ENCODE results near the gene SLMAP.

The SLMAP gene, protein sequence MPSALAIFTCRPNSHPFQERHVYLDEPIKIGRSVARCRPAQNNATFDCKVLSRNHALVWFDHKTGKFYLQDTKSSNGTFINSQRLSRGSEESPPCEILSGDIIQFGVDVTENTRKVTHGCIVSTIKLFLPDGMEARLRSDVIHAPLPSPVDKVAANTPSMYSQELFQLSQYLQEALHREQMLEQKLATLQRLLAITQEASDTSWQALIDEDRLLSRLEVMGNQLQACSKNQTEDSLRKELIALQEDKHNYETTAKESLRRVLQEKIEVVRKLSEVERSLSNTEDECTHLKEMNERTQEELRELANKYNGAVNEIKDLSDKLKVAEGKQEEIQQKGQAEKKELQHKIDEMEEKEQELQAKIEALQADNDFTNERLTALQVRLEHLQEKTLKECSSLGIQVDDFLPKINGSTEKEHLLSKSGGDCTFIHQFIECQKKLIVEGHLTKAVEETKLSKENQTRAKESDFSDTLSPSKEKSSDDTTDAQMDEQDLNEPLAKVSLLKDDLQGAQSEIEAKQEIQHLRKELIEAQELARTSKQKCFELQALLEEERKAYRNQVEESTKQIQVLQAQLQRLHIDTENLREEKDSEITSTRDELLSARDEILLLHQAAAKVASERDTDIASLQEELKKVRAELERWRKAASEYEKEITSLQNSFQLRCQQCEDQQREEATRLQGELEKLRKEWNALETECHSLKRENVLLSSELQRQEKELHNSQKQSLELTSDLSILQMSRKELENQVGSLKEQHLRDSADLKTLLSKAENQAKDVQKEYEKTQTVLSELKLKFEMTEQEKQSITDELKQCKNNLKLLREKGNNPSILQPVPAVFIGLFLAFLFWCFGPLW

GRCh38 chr3:57755741-57756527, at the start of gene SLMAP:
Gene SLMAP, plus strand, starts transcription at chr3:57756309. Its CDS starts 1,343 bp downstream, at chr3:57757652.
- in situ Hi-C loops (cut with MboI; ENCODE audit: low sequenced_read_pairs): no loop called here

GRCh38 chr3:57706462-57706861, 49.6 kb upstream of the SLMAP start:
- in situ Hi-C loops (cut with MboI; ENCODE audit: low sequenced_read_pairs): no loop called here

DNA sequence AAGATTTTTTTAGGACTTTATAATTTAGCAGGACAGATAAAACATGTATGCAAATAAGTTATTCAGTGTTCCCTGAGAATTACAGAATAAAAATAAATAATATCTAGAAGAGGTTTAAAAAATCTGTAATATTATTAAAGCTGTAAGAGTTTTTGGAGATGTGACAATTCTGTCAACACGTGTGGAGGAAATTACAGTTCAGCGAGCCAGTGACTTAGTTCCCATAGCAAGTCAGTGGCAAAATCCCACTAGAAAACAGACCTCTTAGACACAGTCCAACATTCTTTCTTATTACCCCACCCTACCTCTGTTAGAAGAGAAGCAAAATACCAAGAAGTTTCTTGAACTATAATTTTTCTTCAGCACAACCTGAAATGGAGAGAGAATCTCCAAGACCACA, 47.1 kb upstream of the SLMAP start:
- in situ Hi-C loops (cut with MboI; ENCODE audit: low sequenced_read_pairs): no loop called here

DNA sequence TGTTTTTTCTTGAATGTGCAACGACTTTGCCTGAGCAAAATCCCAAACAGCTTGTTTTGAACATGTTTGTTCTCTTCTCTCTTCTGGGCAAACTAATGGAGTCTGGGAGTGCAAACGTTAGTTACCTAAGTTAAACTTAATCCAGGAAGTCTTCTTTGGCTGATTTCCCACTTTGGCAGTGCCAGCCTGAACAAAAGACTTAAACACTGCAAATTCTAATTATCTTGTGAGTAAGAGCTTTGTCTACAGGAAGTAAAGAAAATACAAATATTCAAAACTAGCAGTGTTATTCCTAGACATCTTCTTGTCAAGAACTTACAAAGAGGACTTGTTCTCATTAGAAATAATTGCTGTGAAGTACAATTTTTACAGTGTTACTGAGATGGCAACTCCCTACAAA, 46.5 kb upstream of the SLMAP start:
- in situ Hi-C loops (cut with MboI; ENCODE audit: low sequenced_read_pairs): no loop called here

GRCh38 chr3:57715686-57716085, 40.4 kb upstream of the SLMAP start:
- in situ Hi-C loops (cut with MboI; ENCODE audit: low sequenced_read_pairs): no loop called here

- in situ Hi-C loops (cut with MboI; ENCODE audit: low sequenced_read_pairs): no loop called here
These were observed 38.8 kb upstream of the SLMAP start for GRCh38 chr3:57717205-57717868.

DNA sequence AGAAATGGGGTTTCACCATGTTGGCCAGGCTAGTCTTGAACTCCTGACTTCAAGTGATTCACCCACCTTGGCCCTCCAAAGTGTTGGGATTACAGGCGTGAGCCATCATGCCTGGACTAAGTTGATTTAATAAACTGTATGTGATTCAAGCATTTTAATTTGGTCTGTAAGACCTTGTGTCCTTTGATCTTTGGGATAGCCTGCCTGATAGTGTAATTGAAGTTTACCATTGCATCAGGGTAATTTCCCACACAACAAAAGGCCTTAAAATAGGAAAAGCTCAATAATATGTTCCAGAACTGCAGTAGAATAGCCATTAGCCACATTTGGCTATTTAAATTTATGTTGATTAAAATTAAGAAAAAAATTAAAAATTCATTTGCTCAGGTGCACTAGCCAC, 38.0 kb upstream of the SLMAP start:
- in situ Hi-C loops (cut with MboI; ENCODE audit: low sequenced_read_pairs): no loop called here

DNA sequence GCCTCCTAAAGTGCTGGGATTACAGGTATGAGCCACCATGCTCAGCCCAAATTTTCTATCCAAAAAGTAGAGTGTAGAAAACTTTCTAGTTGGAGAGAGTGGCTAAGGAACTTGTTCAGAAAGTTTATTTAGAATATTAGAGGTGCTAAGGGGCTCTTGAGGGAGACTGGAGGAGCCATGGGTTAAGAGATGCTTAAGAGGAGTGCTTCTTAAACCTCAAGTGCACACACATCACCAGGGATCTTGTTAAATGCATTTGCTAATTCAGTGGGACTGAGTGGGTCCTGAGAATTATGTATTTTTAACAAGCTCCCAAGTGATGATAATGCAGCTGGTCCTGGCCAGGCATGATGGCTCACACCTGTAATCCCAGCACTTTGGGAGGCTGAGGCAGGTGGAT, 29.7 kb upstream of the SLMAP start:
- in situ Hi-C loops (cut with MboI; ENCODE audit: low sequenced_read_pairs): no loop called here

- in situ Hi-C loops (cut with MboI; ENCODE audit: low sequenced_read_pairs): no loop called here
These were observed 29.0 kb upstream of the SLMAP start for GRCh38 chr3:57727106-57727505.

DNA sequence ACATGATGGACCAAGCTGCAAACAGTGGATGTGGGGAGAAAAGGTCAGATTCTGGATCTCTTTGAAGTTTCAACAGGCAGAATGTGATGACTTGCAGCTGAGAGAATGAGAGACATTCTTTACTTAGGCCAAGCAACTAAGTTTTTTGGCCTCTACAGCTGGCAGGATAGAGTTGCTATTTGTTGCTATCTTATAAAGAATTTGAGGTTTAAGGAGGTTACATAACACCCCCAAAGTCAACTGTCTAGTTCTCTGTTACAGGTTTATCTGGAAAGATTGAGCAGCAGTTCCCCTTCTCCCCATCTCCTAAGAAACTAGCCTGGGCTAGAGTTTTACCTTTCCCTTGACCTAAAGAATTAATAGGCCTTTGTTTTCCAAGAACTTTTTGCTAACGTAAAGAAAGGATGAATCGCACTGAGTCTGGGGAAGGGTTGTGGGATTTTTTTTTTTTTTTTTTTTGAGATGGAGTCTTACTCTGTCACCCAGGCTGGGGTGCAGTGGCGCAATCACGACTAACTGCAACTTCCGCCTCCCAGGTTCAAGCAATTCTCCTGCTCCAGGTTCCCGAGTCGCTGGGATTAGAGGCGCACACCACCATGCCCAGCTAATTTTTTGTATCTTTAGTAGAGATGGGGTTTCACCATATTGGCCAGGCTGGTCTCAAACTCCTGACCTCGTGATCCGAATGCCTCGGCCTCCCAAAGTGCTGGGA, 26.6 kb upstream of the SLMAP start:
- in situ Hi-C loops (cut with MboI; ENCODE audit: low sequenced_read_pairs): no loop called here

GRCh38 chr3:57730682-57731081, 25.4 kb upstream of the SLMAP start:
- in situ Hi-C loops (cut with MboI; ENCODE audit: low sequenced_read_pairs): no loop called here

- in situ Hi-C loops (cut with MboI; ENCODE audit: low sequenced_read_pairs): no loop called here
These were observed 24.8 kb upstream of the SLMAP start for GRCh38 chr3:57731311-57731710.

DNA sequence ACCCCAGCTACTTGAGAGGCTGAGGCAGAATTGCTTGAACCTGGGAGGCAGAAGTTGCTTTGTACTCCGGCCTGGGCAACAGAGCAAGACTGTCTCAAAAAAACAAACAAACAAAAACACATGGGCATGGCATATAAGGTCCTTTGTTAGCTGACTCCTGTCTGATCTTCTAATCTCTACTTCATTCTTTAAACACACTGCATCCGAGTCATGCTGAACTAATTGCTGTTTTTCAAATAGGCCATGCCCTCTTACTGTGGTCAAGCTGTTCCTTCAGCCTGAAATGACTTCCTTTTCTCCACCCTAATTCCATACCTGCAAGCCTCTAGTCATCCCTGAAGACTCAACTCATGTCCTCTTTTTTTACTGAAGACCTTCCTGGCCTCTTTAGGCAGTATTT, 22.3 kb upstream of the SLMAP start:
- in situ Hi-C loops (cut with MboI; ENCODE audit: low sequenced_read_pairs): no loop called here

GRCh38 chr3:57735405-57735804, 20.7 kb upstream of the SLMAP start:
- in situ Hi-C loops (cut with MboI; ENCODE audit: low sequenced_read_pairs): no loop called here

DNA sequence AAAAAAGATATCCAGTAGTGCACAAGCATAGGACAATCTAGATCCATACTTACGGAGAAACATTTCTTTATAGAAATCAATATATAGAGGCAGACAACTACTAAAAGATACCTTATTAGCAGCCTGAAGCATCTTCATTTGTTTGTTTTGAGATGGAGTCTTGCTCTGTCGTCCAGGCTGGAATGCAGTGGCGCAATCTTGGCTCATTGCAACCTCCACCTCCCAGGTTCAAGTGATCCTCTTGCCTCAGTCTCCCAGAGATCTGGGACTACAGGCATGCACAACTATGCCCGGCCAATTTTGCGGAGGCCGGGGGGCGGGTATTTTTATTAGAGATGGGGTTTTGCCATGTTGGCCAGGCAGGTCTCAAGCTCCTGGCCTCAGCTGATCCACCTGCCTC, 18.3 kb upstream of the SLMAP start:
- in situ Hi-C loops (cut with MboI; ENCODE audit: low sequenced_read_pairs): no loop called here

DNA sequence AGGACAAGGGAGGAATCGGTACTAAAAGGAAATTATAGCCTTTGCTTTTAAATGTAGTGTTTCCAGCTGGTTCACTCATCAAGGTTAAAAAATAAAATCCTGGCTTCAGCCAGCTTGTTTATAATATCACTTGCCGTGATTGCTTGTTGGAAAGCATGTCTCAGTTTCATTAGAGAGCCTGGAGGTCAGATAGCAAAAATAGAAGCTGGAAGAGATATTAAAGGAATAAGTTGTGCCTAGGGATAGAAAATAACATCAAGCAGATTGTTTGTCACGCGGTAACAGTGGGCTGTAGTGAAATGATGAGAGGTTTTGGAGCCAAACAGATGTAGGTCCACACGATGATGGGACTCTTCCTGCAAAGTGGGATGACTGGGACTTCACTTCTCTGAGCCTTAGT, 17.7 kb upstream of the SLMAP start:
- in situ Hi-C loops (cut with MboI; ENCODE audit: low sequenced_read_pairs): no loop called here

DNA sequence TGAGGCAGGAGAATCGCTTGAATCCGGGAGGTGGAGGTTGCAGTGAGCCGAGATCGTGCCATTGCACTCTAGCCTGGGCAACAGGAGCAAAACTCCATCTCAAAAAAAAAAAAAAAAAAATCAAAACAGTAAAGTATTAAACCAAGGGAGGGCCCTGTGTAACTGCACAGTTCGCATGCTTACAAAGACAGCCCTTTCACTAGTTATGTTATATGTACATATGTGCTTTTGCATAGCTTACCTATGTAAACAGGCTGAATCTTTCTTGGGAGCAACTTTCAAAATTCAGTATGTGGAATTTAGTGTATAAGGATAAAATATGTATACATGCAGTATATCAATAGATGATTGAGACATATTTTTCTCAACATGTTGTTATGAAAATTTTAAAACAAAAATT, 16.1 kb upstream of the SLMAP start:
- in situ Hi-C loops (cut with MboI; ENCODE audit: low sequenced_read_pairs): no loop called here

- in situ Hi-C loops (cut with MboI; ENCODE audit: low sequenced_read_pairs): no loop called here
These were observed 12.6 kb upstream of the SLMAP start for GRCh38 chr3:57743496-57743895.

- in situ Hi-C loops (cut with MboI; ENCODE audit: low sequenced_read_pairs): no loop called here
These were observed 11.0 kb upstream of the SLMAP start for GRCh38 chr3:57745101-57745500.
